ENCODE data around the gene TIAL1. TPM values are rescaled to one million over a fixed set of nuclear protein-coding genes. Genes with fewer than 3 reads are reported as not detected.
"Not testable (repeated sequence)": the region's sequence is repeated elsewhere in the genome, so short reads cannot be mapped to it uniquely, and the experiment has no call there.

The TIAL1 gene, protein sequence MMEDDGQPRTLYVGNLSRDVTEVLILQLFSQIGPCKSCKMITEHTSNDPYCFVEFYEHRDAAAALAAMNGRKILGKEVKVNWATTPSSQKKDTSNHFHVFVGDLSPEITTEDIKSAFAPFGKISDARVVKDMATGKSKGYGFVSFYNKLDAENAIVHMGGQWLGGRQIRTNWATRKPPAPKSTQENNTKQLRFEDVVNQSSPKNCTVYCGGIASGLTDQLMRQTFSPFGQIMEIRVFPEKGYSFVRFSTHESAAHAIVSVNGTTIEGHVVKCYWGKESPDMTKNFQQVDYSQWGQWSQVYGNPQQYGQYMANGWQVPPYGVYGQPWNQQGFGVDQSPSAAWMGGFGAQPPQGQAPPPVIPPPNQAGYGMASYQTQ
- 52.4 and 62.5 TPM in 2 replicates for total RNA-seq (2014; rRNA removed; shearing (Covaris generic))

GRCh38 chr10:119596537-119597404, at the start of gene TIAL1:
TIAL1 (minus strand) TSS chr10:119596964; CDS start chr10:119596465, 499 bp downstream.
- peak; percentile 100 for DNase-seq (ENCODE audit: low spot score)

DNA sequence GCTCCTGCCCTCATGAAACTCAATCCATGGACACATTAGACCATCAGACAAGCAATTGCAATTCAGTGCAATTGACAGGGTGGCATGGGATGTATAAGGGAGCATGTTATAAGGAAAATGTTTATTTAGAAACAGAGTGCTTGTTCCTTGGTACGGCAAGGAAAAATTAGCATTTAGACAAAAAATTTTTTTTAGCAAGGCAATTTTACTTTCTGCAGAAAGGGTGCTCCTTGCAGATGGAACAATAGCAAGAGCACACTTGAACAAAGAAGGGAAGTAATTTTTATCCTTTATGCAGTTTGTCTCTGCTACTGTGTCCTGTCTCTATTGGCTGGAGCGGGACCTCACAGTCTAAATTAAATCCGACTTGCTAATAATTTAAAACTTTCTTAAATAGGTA, 48.2 kb upstream of the TIAL1 start:
- no peak for DNase-seq (ENCODE audit: low spot score)

DNA sequence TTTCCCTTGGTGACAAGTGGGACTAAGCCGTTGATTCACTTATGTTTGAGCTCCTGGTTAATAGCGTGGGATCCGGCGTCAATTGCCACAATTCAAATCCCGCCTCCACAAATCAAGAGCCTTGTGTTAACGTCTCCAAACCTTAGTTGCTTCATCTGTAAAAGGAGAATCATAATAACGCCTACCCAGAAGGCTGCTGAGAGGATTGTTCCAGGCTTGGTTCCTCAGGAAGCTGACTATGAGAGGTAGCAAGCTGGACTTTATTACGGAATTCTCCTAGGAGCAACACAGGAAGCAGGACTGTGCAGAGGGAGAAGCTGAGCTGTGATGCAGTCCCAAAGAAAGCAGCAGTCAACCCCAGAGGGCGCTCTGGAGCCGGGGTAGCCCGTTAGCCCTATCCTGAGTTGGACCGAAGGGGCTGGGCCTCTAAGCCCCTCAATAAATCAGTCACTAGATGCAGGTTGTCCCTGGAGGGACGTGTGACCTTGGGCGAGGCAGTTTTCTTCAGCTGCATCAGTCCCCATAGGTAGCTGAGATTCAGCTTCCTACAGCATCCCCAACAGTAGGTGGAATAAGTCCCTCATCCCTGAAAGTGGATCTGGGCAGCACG, 47.5 kb upstream of the TIAL1 start:
- DNase-seq (ENCODE audit: low spot score): no peak

- DNase-seq (ENCODE audit: low spot score): peak; percentile 65
These were observed 46.8 kb upstream of the TIAL1 start for GRCh38 chr10:119643306-119644204.

DNA sequence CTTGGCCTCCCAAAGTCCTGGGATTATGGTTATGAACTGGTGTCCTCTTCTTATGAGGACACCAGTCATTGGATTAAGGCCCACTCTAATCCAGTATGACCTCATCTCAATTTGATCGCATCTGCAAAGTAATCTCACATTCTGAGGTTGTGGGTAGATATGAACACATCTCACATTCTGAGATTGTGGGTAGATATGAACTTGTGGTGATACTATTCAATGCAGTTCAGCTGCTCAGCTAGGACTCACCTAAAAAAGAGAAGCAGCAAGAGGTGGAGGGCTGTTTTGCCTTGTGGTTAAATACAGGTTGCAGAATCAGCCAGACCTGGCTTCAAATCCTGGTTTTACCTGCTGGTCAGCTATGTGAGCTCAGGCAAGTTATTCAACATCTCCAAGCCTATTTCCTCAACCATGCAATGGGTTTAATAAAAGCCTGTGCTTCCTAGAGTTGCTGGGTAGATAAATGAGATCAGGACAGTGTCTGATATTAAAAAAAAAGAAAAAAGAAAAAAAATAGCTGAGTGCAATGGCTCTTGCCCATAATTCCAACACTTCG, 45.9 kb upstream of the TIAL1 start:
- no peak for DNase-seq (ENCODE audit: low spot score)

DNA sequence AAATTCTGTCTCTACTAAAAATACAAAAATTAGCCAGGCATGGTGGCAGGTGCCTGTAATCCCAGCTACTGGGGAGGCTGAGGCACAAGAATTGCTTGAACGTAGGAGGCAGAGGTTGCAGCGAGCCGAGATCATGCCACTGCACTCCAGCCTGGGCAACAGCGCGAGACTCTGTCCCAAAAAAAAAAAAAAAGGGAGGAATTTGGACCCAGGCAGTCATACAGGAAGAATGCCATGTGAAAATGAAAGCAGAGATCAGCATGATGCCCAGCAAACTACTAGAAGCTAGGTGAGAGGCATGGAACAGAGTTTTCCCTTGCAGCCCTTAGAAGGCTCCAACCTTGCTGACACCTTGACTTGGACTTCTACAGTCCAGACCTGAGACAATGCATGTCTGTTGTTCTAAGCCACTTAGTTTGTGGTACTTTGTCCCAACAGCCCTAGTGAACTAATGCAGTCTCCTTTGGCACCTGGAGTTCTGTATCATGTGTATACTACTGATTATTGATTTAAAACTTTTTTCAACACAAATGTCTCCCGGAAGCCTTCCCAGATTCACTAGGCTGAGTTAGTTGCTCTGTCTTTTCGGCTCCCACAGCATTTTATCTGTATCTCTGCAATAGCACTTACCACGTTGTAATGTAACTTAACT, 44.2 kb upstream of the TIAL1 start:
- no peak for DNase-seq (ENCODE audit: low spot score)

DNA sequence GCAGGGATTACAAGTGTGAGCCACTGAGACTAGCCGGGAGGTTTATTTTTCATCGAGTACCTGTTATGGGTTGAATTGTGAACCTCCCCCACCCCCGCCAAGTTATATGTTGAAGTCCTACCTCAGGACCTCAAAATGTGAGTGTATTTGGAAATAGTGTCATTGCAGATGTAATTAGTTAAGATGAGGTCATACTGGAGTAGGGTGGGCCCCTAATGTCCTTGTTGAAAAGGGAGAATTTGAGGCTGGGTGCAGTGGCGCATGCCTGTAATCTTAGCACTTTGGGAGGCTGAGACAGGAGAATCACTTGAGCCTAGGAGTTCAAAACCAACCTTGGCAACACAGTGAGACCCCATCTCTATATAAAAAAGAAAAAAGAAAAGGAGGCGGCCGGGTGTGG, 43.6 kb upstream of the TIAL1 start:
- no peak for DNase-seq (ENCODE audit: low spot score)

- no peak for DNase-seq (ENCODE audit: low spot score)
These were observed 42.2 kb upstream of the TIAL1 start for GRCh38 chr10:119638982-119639381.

GRCh38 chr10:119637631-119638030, 40.9 kb upstream of the TIAL1 start:
- DNase-seq (ENCODE audit: low spot score): no peak

- DNase-seq (ENCODE audit: low spot score): no peak
These were observed 37.4 kb upstream of the TIAL1 start for GRCh38 chr10:119634219-119634544.

DNA sequence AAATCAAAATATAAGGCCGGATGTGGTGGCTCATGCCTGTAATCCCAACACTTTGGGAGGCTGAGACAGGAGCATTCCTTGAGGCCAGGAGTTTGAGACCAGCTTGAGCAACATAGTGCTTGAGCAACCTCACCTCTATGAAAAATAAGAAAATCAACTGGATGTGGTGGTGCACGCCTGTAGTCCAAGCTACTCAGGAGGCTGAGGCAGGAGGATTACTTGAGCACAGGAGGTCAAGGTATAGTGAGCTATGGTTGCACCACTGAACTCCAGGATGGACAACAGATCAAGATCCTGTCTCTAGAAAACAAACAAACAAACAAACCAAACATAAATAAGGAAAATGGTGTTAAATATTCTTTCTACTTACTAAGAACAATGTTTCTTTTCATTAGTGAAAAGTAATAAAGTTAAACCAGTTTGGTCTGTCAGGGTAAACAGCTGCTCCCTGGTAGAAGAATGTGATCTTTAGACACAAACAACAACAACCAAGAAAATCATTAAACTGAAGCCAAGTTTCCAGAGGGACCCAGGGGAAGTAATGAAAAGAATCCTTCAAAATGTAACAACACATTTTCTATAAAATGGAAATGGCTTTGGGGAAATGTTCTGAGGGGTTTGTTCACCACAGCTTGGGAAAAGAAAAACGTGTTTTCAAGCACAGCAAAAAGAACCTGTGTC, 36.9 kb upstream of the TIAL1 start:
- DNase-seq (ENCODE audit: low spot score): no peak

- DNase-seq (ENCODE audit: low spot score): no peak
These were observed 33.5 kb upstream of the TIAL1 start for GRCh38 chr10:119630300-119630699.

DNA sequence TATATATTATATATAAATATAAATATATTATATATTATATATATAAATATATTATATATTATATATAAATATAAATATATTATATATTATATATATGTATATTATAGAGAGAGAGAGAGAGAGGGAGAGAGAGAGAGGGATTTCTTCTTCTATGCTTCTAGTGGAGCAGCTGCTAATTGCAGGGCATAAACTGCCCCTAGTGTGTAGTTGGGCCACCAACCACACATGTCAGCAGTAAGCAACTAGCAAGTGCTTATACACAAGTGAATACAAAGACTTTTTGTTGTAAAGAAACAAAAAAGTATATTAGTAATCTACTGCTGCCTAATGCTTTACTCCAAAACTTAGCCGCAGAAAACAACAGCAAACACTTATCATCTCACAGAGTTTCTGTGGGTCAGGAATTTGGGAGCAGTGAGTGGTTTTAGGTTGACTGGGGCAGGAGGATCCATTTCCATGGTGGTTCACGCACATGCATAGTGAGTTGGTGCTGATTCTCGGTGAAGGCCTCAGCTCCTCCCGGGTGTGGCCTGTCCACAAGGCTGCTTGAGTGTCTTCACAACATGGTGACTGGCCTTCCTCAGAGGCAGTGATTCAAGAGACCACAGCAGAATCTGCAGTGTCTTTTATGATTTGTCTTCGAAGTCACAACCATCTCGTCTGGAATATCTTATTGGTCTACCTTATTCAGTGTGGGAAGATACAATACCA, 29.0 kb upstream of the TIAL1 start:
- no peak for DNase-seq (ENCODE audit: low spot score)

GRCh38 chr10:119621078-119621384, 24.3 kb upstream of the TIAL1 start:
- no peak for DNase-seq (ENCODE audit: low spot score)

- DNase-seq (ENCODE audit: low spot score): peak; percentile 20
These were observed 23.7 kb upstream of the TIAL1 start for GRCh38 chr10:119620241-119621077.

DNA sequence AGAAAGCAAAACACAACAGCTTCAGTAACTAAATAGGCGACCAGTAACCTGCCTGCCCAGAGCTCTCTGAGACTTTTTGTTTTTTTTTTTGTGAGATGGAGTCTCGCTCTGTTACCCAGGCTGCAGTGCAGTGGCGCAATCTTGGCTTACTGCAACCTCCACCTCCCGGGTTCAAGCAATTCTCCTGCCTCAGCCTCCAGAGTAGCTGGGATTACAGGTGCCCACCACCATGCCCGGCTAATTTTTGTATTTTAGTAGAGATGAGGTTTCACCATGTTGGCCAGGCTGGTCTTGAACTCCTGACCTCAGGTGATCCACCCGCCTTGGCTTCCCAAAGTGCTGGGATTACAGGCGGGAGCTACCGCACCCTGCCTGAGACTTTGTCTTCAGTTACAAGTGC, 23.0 kb upstream of the TIAL1 start:
- not testable (repeated sequence) for DNase-seq (ENCODE audit: low spot score)

GRCh38 chr10:119619215-119619614, 22.5 kb upstream of the TIAL1 start:
- no peak for DNase-seq (ENCODE audit: low spot score)

DNA sequence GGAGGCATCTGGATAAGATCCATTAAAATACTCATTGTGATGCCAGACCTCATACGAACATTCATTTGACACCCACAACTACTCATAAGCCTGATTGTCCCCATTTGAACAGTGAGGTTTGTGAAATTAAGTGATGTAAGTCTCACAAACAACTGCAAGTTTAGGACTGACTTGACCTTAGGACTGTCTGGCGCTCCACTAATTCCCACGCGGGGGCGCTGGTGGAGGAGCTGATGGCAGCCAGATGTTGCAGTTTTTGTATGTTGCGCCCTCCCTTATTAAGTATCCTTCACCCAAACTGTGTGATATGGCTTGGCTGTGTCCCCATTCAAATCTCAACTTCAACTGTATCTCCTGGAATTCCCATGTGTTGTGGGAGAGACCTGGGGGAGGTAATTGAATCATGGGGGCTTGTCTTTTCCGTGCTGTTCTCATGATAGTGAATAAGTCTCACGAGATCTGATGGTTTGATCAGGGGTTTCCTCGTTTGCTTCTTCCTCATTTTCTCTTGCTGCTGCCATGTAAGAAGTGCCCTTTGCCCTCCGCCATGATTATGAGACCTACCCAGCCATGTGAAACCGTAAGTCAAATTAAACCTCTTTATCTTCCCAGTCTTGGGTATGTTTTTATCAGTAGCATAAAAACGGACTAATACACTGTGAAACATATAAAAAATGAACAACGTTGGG, 20.3 kb upstream of the TIAL1 start:
- DNase-seq (ENCODE audit: low spot score): no peak
